Activated CD4-positive, alpha-beta T cell treated with anti-CD3 and anti-CD28 coated beads, Interleukin-10, Interleukin-2, amounts not matched to agents 100 ng/mL and 50 ng/mL, durations not matched to agents 16 hours and 8 hours (primary cell): ENCODE results near the gene TMEM234.

Experiments used
- DNase-seq: peaks from one replicate; pipeline ENCODE4 v3.0.0-alpha.2; 2020

Gene TMEM234

DNA sequence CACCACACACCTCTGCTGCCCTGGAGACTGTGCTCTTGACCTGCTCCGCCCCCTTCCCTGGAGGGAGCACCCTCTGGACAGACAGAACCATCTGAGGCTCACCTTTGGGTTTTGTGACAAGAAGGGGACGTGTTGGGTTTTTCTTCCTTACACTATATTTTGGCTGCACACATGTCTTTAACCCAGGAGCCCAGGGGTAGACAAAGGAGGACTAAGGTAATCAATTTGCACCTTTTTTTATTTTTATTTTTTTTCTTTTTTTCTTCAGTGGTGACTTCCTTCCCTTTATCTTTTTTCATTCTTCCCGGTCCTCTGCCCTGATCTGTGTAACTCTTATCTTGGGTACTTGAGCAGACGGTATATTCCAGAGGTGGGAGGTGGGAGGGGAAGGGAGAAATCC lies 51.2 kb downstream of the TMEM234 start:
- DNase-seq: no peak
